K562 (cell line): ENCODE results near the gene URB2. TPM values are rescaled to one million over a fixed set of nuclear protein-coding genes. Genes with fewer than 3 reads are reported as not detected.

ENCODE experiments used
- CHD7 ChIP-seq: fragments of 200-600 bp; sonication (generic); IDR thresholded peaks from one replicate; pipeline ENCODE4 v1.6.1; 2012; ENCODE audit warnings: mild to moderate bottlenecking, low read depth, low read length, inconsistent platforms
- CREM ChIP-seq: IDR thresholded peaks from 2 replicates; pipeline ENCODE4 v1.6.1; 2014; ENCODE audit warnings: antibody characterized with exemption, low read depth
- HDAC6 ChIP-seq: IDR thresholded peaks from 2 replicates; pipeline ENCODE4 v1.6.1; 2012; ENCODE audit warnings: low read depth, mild to moderate bottlenecking, control low read depth, inconsistent platforms, low read length, moderate library complexity
- JUND ChIP-seq, 2 experiments: IDR thresholded peaks; 2 replicates in 1 of 2; 3 replicates in 1 of 2; pipeline ENCODE4 v1.6.1; 2011; ENCODE audit warnings: borderline replicate concordance in 2 of 2, low read depth in 2 of 2, low read length in 2 of 2, improper control_type of control experiment in 1 of 2, missing biosample characterization in 1 of 2, missing genetic modification characterization in 1 of 2, missing genetic modification reagents in 1 of 2
- NRF1 ChIP-seq, 2 experiments: fragments of 450-650 bp; IDR thresholded peaks in 1 of 2; conservative IDR thresholded peaks in 1 of 2; 2 replicates each; pipeline ENCODE4 v1.6.1; 2014; ENCODE audit warnings: mild to moderate bottlenecking in 2 of 2
- THAP7 ChIP-seq: fragments of 250-450 bp; sonication (Bioruptor Pico); IDR thresholded peaks from 2 replicates; pipeline ENCODE4 v1.5.0; 2021
- THRB ChIP-seq: fragments of 450-650 bp; formaldehyde crosslinking; conservative IDR thresholded peaks from 2 replicates; pipeline ENCODE4 v1.4.0; 2022; ENCODE audit warnings: mild to moderate bottlenecking, missing genetic modification characterization
- ZBTB43 ChIP-seq: sonication (generic); formaldehyde crosslinking; IDR thresholded peaks from 2 replicates; pipeline ENCODE4 v1.8.0; 2023; ENCODE audit warnings: mild to moderate bottlenecking, missing genetic modification reagents
- ZFP30 ChIP-seq: fragments of 250-450 bp; sonication (Bioruptor Pico); IDR thresholded peaks from 2 replicates; pipeline ENCODE4 v1.8.0; 2022; ENCODE audit warnings: moderate library complexity, mild to moderate bottlenecking, inconsistent platforms, borderline replicate concordance
- ZNF436 ChIP-seq: fragments of 250-450, 450-650 bp; sonication (Bioruptor Pico); formaldehyde crosslinking; IDR thresholded peaks from 2 replicates; pipeline ENCODE4 v1.7.0; 2020; ENCODE audit warnings: mild to moderate bottlenecking
- polyA plus RNA-seq, 8 experiments: library from polyadenylated mRNA; depleted of rRNA in 4 of 8; stranded (reverse) in 5 of 8; unstranded in 3 of 8; fragments of >200 nt; fragmentation: Nextera tagmentation in 2 of 8; fragmentation: Illumina TruSeq in 1 of 8; extraction: Ambion mirVana in 2 of 8; extraction: Trizol in 1 of 8; gene quantifications; 2 replicates each; pipeline versions ENCODE4 v1.2.1 to v1.2.3, GENCODE V29; 2011 to 2014; ENCODE audit warnings: inconsistent platforms in 1 of 8, missing spikeins in 1 of 8
- total RNA-seq, 7 experiments: library from RNA; depleted of rRNA in 6 of 7; stranded (reverse); fragments of >200 nt in 6 of 7; fragmentation: Illumina TruSeq in 2 of 7; extraction: Trizol in 2 of 7; gene quantifications; 2 replicates each; pipeline versions ENCODE4 v1.2.1 to v1.2.3, GENCODE V29; 2011 to 2021; ENCODE audit warnings: low replicate concordance in 1 of 7

Gene URB2
- total and polyA plus RNA-seq, 9 of the 15 experiments (the other 6 are each of a cell fraction or from before 2014, with no cell fraction given): 2.8 to 28.3 (median 19.0) TPM

GRCh38 chr1:229625915-229626831 lies at the start of gene URB2, which contains the start of gene TAF5L (continued):
- TF ChIP-seq ZBTB43 (CRISPR knock-in tag) (no peak), ZNF436 (CRISPR knock-in tag) (no peak), THAP7 (CRISPR knock-in tag) (no peak), CREM (peak; percentile 87), ZFP30 (no peak), THRB (CRISPR knock-in tag) (no peak), JUND (IDR thresholded peaks at IDR 0.05; ENCODE audit: borderline replicate concordance, low read depth, low read length) (peak; percentile 62), JUND (tag; IDR thresholded peaks at IDR 0.05; ENCODE audit: borderline replicate concordance, low read depth, low read length) (peak; percentile 38; the same call in 1 of the 3 replicates), NRF1 (conservative IDR thresholded peaks at IDR 0.05 in 1 of 2, IDR thresholded peaks at IDR 0.05 in 1 of 2) (peak; percentile 57 to 65; a peak in 3 of 4 replicates), HDAC6 (no peak), CHD7 (no peak)
